ENCODE measurements around the gene NBEAL2. TPM values are rescaled to one million over a fixed set of nuclear protein-coding genes. Genes with fewer than 3 reads are reported as not detected.

The NBEAL2 gene
- total RNA-seq, 1 experiment from 2014 or later = 16.3 TPM

GRCh38 chr3:46942481-46943236, 36.8 kb upstream of the NBEAL2 start:
- no peak for DNase-seq (ENCODE audit: extremely low read depth, low read depth)

- no peak for DNase-seq (ENCODE audit: extremely low read depth, low read depth)
These were observed 36.0 kb upstream of the NBEAL2 start for GRCh38 chr3:46943237-46944187.

GRCh38 chr3:46944191-46944590, 35.3 kb upstream of the NBEAL2 start:
- no peak for DNase-seq (ENCODE audit: extremely low read depth, low read depth)

GRCh38 chr3:46946416-46946815, 33.0 kb upstream of the NBEAL2 start:
- no peak for DNase-seq (ENCODE audit: extremely low read depth, low read depth)

GRCh38 chr3:46946856-46947545, 32.5 kb upstream of the NBEAL2 start:
- DNase-seq (ENCODE audit: extremely low read depth, low read depth) = no peak

GRCh38 chr3:46947546-46947901, 31.9 kb upstream of the NBEAL2 start:
- no peak for DNase-seq (ENCODE audit: extremely low read depth, low read depth)

GRCh38 chr3:46947981-46948791, 31.3 kb upstream of the NBEAL2 start:
- no peak for DNase-seq (ENCODE audit: extremely low read depth, low read depth)

GRCh38 chr3:46948830-46949671, 30.4 kb upstream of the NBEAL2 start:
- DNase-seq (ENCODE audit: extremely low read depth, low read depth) = no peak

GRCh38 chr3:46950177-46950576, 29.3 kb upstream of the NBEAL2 start:
- no peak for DNase-seq (ENCODE audit: extremely low read depth, low read depth)

- DNase-seq (ENCODE audit: extremely low read depth, low read depth) = no peak
These were observed 28.7 kb upstream of the NBEAL2 start for GRCh38 chr3:46950650-46951241.

GRCh38 chr3:46952813-46953212, 26.7 kb upstream of the NBEAL2 start:
- DNase-seq (ENCODE audit: extremely low read depth, low read depth) = no peak

GRCh38 chr3:46953234-46954010, 26.0 kb upstream of the NBEAL2 start:
- DNase-seq (ENCODE audit: extremely low read depth, low read depth) = no peak

GRCh38 chr3:46954178-46954577, 25.3 kb upstream of the NBEAL2 start:
- no peak for DNase-seq (ENCODE audit: extremely low read depth, low read depth)

- no peak for DNase-seq (ENCODE audit: extremely low read depth, low read depth)
These were observed 24.3 kb upstream of the NBEAL2 start for GRCh38 chr3:46955157-46955556.

- DNase-seq (ENCODE audit: extremely low read depth, low read depth) = no peak
These were observed 23.6 kb upstream of the NBEAL2 start for GRCh38 chr3:46955801-46956259.

GRCh38 chr3:46957092-46957820, 22.2 kb upstream of the NBEAL2 start:
- no peak for DNase-seq (ENCODE audit: extremely low read depth, low read depth)

- DNase-seq (ENCODE audit: extremely low read depth, low read depth) = no peak
These were observed 20.9 kb upstream of the NBEAL2 start for GRCh38 chr3:46958467-46959160.

Data from NCI-H460 (cell line).